NCI-H748 (cell line): ENCODE data around the gene MDM4.

Experiments
- DNase-seq: peaks from one replicate; lab custom pipeline; 2025; ENCODE audit not compliant: unreplicated experiment; lab: John Stamatoyannopoulos, UW

Gene MDM4

GRCh38 chr1:204602871-204603542, 86.8 kb downstream of the MDM4 start:
- no peak for DNase-seq

GRCh38 chr1:204605791-204606190, 89.6 kb downstream of the MDM4 start:
- DNase-seq = no peak
